Non-pigmented ciliary epithelial cell (primary cell): Measurements from ENCODE around the gene CCDC144A.
"Not testable (repeated sequence)": the region's sequence is repeated elsewhere in the genome, so short reads cannot be mapped to it uniquely, and the experiment has no call there.

Experiments
- DNase-seq: peaks from one replicate; pipeline ENCODE4 v3.0.0-alpha.2; 2010; ENCODE audit warnings: low read depth

CCDC144A gene

DNA sequence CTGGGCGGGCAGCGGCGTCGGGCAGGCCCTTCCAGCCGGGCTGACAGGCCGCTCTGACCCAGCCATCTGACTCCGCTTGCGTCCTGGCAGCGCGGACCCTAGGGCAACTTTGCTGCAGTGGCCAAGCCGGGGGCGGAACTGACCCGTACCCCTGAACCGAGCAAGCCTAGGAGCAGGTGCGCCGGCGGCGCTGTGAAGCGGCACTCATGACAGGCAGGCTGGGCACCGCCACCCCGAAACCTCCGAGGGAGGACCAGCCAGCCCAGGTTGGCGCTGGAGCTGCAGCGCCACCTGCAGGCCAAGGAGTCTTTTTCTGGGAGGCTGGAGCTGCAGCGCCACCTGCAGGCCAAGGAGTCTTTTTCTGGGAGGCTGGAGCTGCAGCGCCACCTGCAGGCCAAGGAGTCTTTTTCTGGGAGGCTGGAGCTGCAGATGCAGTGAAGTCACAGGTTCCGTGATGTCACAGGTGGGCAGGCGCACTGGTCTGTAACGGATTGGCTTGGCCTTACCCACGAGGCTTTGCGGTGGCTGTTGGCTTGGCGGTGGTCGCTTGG lies at the start of gene CCDC144A:
Gene CCDC144A, plus strand, starts transcription at position 511 of the 551 bp plus-strand sequence. CDS start 160 bp downstream, outside the sequence.
- DNase-seq, result not testable (repeated sequence)

DNA sequence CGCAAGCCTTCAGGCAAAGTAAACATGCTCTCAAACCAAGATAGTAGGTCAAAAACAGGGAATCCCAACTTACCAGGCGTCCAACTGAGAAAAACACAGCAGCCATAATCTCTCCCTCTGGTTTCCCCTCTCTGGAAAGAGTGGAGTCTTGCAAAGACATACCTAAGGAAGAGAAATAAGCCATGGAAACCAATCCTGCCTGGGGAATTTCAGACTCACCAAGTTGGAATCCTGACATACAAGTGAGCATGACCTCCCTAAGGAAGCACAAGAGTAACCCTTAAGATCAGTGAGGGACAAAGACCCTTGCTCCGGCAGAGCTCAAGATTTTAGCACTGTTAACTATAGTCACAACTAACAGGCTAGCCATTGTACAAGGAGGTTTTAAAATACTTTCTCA lies 40.5 kb upstream of the CCDC144A start:
- DNase-seq, result no peak

DNA sequence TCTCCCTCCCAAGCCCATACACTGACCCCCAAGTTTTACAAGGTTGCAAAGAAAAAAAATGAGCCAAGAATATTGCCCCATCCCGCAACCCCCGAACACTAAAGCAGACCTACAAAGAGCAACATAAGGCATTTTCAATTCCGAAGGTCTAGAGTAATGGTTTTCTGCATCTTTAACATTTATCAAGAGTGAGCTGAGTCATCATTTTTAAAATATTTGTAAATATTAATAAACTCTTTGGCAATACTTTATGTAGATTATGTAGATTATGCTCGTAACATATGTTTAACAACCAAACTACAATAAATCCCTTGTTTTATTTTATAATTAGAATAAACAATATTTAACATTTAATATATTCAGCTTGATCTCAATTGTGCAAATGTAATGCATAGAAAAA lies 37.8 kb upstream of the CCDC144A start:
- no peak for DNase-seq

GRCh38 chr17:16652847-16653366 lies 37.1 kb upstream of the CCDC144A start:
- no peak for DNase-seq

- peak; percentile 62 for DNase-seq
These were observed 36.5 kb upstream of the CCDC144A start, which contains the start of gene ZNF624 for GRCh38 chr17:16653367-16654041. Gene ZNF624, minus strand, starts transcription at chr17:16653850.

DNA sequence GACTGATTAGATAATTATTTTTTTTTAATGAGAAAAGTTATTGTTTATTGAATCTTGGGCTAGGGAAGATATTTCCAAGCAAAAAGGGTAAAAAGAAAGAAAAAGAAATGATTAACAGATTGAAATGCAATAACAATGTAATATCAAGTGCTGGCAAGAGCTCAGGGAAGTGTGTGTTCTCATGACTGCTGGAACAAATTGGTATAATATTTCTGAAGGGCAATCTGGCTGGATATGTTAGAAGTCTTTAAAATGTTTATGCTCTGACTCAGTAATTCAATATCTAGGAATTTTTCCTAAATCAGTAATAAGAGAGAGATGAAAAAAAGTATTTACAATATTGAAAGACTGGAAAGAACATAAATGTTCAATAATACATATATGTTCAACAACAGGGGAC lies 28.8 kb upstream of the CCDC144A start:
- no peak for DNase-seq

GRCh38 chr17:16662936-16663335 lies 27.1 kb upstream of the CCDC144A start:
- DNase-seq, result no peak

DNA sequence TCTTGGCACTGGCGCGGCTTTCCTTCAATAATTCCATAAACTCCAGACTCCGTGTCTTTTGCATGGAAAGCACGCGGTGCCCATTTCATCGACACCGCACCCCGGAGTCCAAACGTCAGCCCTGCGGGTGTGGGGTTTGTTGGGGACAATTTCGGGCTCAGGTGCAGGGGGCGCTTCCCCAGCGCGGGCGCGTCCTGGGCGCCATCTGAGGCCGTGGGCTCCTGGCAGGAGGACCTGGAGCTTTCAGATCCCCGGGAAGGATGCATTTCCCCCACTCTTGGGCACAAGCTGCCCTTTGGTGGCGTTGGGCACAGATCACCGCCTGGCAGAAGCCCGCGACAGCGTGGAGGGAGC lies 23.5 kb upstream of the CCDC144A start:
- DNase-seq, result not testable (repeated sequence)

- not testable (repeated sequence) for DNase-seq
These were observed 23.0 kb upstream of the CCDC144A start for GRCh38 chr17:16666907-16667636.

- DNase-seq, result no peak
These were observed 13.3 kb upstream of the CCDC144A start for GRCh38 chr17:16676676-16677268.

GRCh38 chr17:16683290-16684138 lies 6.5 kb upstream of the CCDC144A start:
- not testable (repeated sequence) for DNase-seq

DNA sequence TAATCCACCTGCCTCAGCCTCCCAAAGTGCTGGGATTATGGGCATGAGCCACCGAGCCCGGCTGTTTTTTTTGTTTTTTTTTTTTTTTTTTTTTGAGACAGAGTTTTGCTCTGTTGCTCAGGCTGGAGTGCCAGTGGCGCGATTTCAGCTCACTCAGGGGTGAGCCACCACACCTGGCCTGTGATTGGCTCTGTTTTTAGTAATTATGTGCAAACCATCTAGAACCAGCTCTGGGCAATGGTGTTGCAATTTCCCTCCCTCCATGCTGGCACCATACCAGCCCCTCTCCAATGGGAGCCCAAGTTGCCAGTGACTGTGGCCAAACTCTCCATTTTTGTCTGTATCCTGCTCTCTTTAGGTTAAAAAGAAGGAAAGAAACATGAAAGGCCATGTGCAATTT lies 4.0 kb upstream of the CCDC144A start:
- not testable (repeated sequence) for DNase-seq

GRCh38 chr17:16687151-16687550 lies 2.9 kb upstream of the CCDC144A start:
- DNase-seq, result not testable (repeated sequence)

DNA sequence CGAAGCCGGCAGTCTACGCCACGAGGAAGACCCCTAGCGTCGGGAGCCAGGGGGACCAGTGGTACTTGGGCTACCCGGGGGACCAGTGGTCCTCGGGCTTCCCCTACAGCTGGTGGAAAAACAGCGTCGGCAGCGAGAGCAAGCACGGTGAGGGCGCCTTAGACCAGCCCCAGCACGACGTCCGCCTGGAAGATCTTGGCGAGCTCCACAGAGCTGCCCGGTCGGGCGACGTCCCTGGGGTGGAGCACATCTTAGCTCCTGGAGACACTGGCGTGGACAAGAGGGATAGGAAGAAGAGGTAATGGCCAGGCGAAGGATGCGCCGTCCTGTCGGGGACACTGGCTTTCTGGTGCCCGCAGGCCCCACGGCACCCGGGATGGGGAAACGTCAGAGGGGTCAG lies 406 bp downstream of the CCDC144A start:
- DNase-seq, result not testable (repeated sequence)

GRCh38 chr17:16697603-16698002 lies 7.6 kb downstream of the CCDC144A start:
- not testable (repeated sequence) for DNase-seq

DNA sequence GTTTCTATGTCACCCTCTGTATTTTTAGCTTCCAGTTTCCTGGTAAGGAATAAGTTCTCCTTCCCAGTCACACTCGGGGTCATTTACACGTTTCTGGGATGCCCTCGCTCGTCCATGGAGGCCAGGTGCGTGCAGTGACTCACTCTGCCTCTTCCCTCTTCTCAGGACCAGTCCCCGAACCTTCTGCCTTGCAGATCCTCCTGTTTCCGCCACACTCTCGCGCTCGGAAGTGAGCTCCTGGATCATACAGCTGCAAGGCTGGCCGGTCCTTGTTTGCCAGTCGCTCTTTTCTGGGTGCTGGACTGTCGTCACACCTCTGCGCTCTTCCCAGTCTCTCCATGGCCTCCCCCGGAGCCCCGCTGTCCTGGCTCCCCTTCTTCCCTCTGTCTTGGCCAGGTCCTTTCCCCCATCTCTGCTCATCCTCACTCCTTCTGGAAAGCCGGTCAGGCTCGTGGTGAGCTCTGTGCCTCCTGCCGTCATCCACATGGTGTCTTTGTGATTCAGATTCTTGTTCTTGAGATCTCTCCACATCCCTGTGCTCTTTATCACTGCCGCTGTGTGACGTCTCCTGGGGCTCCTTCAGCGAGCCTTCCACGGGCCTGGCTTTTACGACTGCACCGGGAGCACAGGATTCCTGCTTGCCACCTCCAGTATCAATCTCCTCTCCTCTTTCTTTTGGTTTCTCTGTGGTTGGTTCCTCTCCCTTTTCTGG lies 55.6 kb downstream of the CCDC144A start:
- DNase-seq, result not testable (repeated sequence)

DNA sequence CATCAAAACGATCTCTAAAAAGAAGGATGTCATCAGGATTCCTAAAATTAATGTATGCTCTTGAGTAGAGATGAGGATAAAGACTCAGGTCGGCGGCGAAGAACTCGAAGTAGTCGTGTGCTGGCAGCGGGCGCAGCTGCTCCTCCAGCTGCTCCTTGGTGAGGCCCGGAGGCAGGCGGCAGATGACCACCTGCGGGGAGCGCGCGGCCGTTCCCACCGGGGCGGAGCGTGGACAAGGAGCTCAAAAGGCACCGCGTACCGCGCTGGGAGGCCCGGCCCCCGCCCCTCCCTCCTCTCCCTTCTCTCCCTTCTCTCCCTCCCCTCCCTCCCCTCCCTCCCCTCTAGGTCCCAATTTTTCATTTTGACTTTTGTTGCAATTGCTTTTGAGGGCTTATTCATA lies 56.5 kb downstream of the CCDC144A start:
- DNase-seq, result not testable (repeated sequence)

DNA sequence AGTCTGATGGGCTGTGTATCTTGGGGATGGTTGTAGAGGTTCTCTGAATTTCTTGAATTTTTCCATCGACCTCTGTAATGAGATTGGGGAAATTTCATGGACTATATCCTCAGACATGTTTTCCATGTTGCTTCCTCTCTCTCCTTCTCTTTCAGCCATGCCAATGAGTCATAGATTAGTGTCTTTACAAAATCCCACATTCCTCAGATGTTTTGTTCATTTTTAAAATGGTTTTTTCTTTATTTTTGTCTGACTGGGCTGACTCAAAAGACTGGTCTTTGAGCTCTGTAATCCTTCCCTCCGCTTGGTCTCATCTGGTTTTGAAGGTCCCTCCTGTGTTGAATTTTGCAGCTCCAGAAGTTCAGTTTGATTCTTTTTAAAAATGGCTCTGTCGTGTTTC lies 60.5 kb downstream of the CCDC144A start:
- not testable (repeated sequence) for DNase-seq

DNA sequence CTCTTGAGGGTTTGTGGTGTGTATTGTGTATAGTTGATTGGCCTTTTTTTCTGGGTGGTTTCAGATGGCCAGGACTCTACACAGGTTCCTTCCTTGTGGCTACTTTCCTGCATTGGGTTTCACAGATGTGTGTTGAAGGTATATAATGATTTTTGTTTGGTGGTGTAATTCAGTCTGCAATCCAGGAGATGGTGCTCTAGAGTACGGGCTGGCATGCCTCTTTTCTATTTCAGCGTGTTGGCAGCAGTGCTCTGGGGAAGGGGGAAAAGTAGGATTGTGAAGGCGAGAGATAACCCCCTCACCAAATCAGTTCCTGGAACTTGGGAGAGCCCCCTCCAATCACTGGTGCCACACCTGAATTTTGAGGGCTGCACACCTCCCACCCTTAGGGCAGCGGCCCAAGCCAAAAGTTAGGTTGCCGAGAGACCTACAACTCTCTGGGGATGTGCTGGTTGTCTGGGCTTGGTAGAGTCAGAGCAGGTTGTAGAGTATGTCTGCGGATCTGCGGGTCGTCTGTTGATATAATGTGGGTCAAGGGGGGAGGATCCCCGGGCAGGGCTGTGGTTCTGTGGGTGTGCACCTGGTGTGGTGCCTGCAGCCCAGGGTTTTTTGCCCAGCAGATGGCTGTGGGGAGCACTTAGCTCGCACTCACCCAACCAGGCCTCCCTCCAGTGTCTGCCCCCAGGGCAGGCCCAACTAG lies 61.3 kb downstream of the CCDC144A start:
- DNase-seq, result not testable (repeated sequence)

- DNase-seq, result not testable (repeated sequence)
These were observed 61.9 kb downstream of the CCDC144A start for GRCh38 chr17:16751924-16752287.
